K562 (cell line): ENCODE measurements around the gene BNC2. TPM values are rescaled to one million over a fixed set of nuclear protein-coding genes. Genes with fewer than 3 reads are reported as not detected.

Source experiments
- ATAC-seq: fragments of 200-7000 bp; cut with Tn5 transposase; 3 replicates; pipeline ENCODE4 v1.9.1; 2020; ENCODE audit warnings: moderate library complexity
- BruUV-seq: library from RNA; stranded (reverse); fragments of 400-500 nt; replicated peaks from 2 replicates; lab custom pipeline; 2021; lab: Mats Ljungman, UMichigan
- CTCF ChIA-PET: fragments of 300-600 bp; formaldehyde crosslinking; extraction: SDS; loops from one replicate; lab custom pipeline; 2021; ENCODE audit warnings: low intra/inter-chr PET ratio; lab: Yijun Ruan, JAX
- POLR2A ChIA-PET: fragments of 300-600, 350-650 bp; sonication (Branson Sonifier 250); formaldehyde crosslinking; extraction: SDS; loops from one replicate; lab custom pipeline; 2021; ENCODE audit warnings: antibody characterized with exemption, inconsistent platforms; lab: Yijun Ruan, JAX
- DNase-seq, 4 experiments: peaks; one replicate each; pipeline versions ENCODE4 v3.0.0 to v3.0.0-alpha.2; 2011 to 2018; ENCODE audit warnings: low spot score in 3 of 4, mixed read lengths in 3 of 4; ENCODE audit errors: extremely low read depth in 1 of 4
- FAIRE-seq: peaks from 2 replicates; lab custom pipeline; 2011; peaks lifted over from hg19 to GRCh38; lab: Jason Lieb, UNC
- H2AFZ ChIP-seq: 2 replicates; pipeline ENCODE4 v1.6.0; 2011; ENCODE audit warnings: low read depth, low read length, control low read depth, inconsistent platforms
- H3K27ac ChIP-seq: fragments of 200-600 bp; 3 replicates; pipeline ENCODE4 v1.8.0; 2011; ENCODE audit warnings: low read depth, mild to moderate bottlenecking, control low read depth, inconsistent platforms, low read length, moderate library complexity, mixed read lengths; ENCODE audit errors: extremely low read depth
- H3K27me3 ChIP-seq, 2 experiments: fragments of 300-600 bp in 1 of 2; 2 replicates in 1 of 2; 3 replicates in 1 of 2; pipeline versions ENCODE4 v1.6.0 to v1.8.0; 2011; ENCODE audit warnings: inconsistent platforms in 2 of 2, low read length in 2 of 2, mild to moderate bottlenecking in 1 of 2, mixed read lengths in 1 of 2, moderate library complexity in 1 of 2; ENCODE audit not compliant: control insufficient read depth in 2 of 2, insufficient read depth in 2 of 2
- H3K36me3 ChIP-seq: fragments of 300-600 bp; 3 replicates; pipeline ENCODE4 v1.8.0; 2011; ENCODE audit warnings: mild to moderate bottlenecking, low read length, inconsistent platforms; ENCODE audit not compliant: control insufficient read depth, insufficient read depth
- H3K4me1 ChIP-seq, 2 experiments: fragments of 200-600 bp in 1 of 2; replicated peaks in 1 of 2; 2 replicates in 1 of 2; 3 replicates in 1 of 2; pipeline versions ENCODE4 v1.5.1 to v1.8.0; 2011; ENCODE audit warnings: inconsistent platforms in 2 of 2, low read length in 2 of 2, mild to moderate bottlenecking in 1 of 2, mixed read lengths in 1 of 2, moderate library complexity in 1 of 2; ENCODE audit not compliant: control insufficient read depth in 2 of 2, insufficient read depth in 2 of 2
- H3K4me2 ChIP-seq: 2 replicates; pipeline ENCODE4 v1.6.1; 2011; ENCODE audit warnings: low read length, control low read depth, inconsistent platforms, mixed read lengths; ENCODE audit not compliant: insufficient read depth
- H3K4me3 ChIP-seq: fragments of 200-600 bp; sonication (generic), shearing (Covaris generic); 2 replicates; pipeline ENCODE4 v1.5.1; 2016; ENCODE audit warnings: control low read depth, inconsistent platforms
- H3K79me2 ChIP-seq: fragments of 200-600 bp; 3 replicates; pipeline ENCODE4 v1.8.0; 2011; ENCODE audit warnings: low read length, inconsistent platforms; ENCODE audit not compliant: control insufficient read depth, insufficient read depth
- H3K9ac ChIP-seq, 2 experiments: 2 replicates each; pipeline versions ENCODE4 v1.6.0 to v1.6.1; 2011; ENCODE audit warnings: low read depth in 2 of 2, low read length in 2 of 2, control low read depth in 1 of 2, inconsistent platforms in 1 of 2, mild to moderate bottlenecking in 1 of 2, mixed read lengths in 1 of 2; ENCODE audit not compliant: insufficient read depth in 1 of 2
- H3K9me1 ChIP-seq: one replicate; pipeline ENCODE4 v1.6.0; 2011; ENCODE audit warnings: inconsistent platforms, mild to moderate bottlenecking, low read length, moderate library complexity; ENCODE audit not compliant: control insufficient read depth, insufficient read depth
- H3K9me3 ChIP-seq: replicated peaks from 2 replicates; pipeline ENCODE4 v1.5.1; 2011; ENCODE audit warnings: low read depth, low read length, inconsistent platforms; ENCODE audit not compliant: control insufficient read depth, insufficient read depth
- H4K20me1 ChIP-seq: replicated peaks from 2 replicates; pipeline ENCODE4 v1.6.1; 2011; ENCODE audit warnings: low read length, inconsistent platforms, mixed read lengths; ENCODE audit not compliant: control insufficient read depth, insufficient read depth
- BACH1 ChIP-seq: fragments of 200-800 bp; sonication (Bioruptor generic); IDR thresholded peaks from 2 replicates; pipeline ENCODE4 v1.6.1; 2016; ENCODE audit warnings: missing genetic modification characterization, missing compliant biosample characterization
- CTBP1 ChIP-seq: fragments of 450-650 bp; IDR thresholded peaks from 2 replicates; pipeline ENCODE4 v1.6.1; 2016; ENCODE audit warnings: borderline replicate concordance
- FOXK2 ChIP-seq, 2 experiments: fragments of 450-650 bp; IDR thresholded peaks in 1 of 2; conservative IDR thresholded peaks in 1 of 2; 2 replicates each; pipeline ENCODE4 v1.6.1; 2016; ENCODE audit warnings: low read depth in 2 of 2, mild to moderate bottlenecking in 1 of 2
- HIVEP1 ChIP-seq: fragments of 250-450 bp; sonication (Bioruptor Pico); IDR thresholded peaks from 2 replicates; pipeline ENCODE4 v1.4.0; 2020; ENCODE audit warnings: mild to moderate bottlenecking
- KHSRP ChIP-seq: fragments of 450-650 bp; IDR thresholded peaks from 2 replicates; pipeline ENCODE4 v1.6.1; 2017
- PHF8 ChIP-seq: fragments of 200-600 bp; sonication (generic); IDR thresholded peaks from 2 replicates; pipeline ENCODE4 v1.6.1; 2012; ENCODE audit warnings: mixed run types, mild to moderate bottlenecking, inconsistent platforms, low read length, moderate library complexity, borderline replicate concordance
- POLR3G ChIP-seq: IDR thresholded peaks from 2 replicates; pipeline ENCODE4 v1.6.1; 2011; ENCODE audit not compliant: insufficient read length, insufficient replicate concordance; ENCODE audit errors: extremely low read depth
- TCF3 ChIP-seq: sonication (generic); formaldehyde crosslinking; IDR thresholded peaks from 2 replicates; pipeline ENCODE4 v1.4.0; 2020; ENCODE audit warnings: mild to moderate bottlenecking, missing genetic modification reagents
- ZNF197 ChIP-seq: fragments of 200-800 bp; sonication (Bioruptor generic); IDR thresholded peaks from 2 replicates; pipeline ENCODE4 v1.6.1; 2016; ENCODE audit warnings: low read depth, missing genetic modification characterization, missing compliant biosample characterization
- WGBS: fragments of 100-300 bp; shearing (Covaris generic); methylation state at CpG from one replicate; pipeline ENCODE4 v1.1.6; 2016; ENCODE audit warnings: low coverage, mixed read lengths; ENCODE audit not compliant: insufficient coverage; ENCODE audit errors: missing lambda C conversion rate; 5-methylcytosine and 5-hydroxymethylcytosine counted together
- in situ Hi-C: fragments of 300-500 bp; cut with MboI; formaldehyde crosslinking; loops from 4 replicates; pipeline ENCODE4 v1.15.0; 2018; ENCODE audit warnings: inconsistent platforms, mixed read lengths
- intact Hi-C: fragments of 100-400 bp; cut with micrococcal nuclease; formaldehyde crosslinking; loops from 2 replicates; pipeline ENCODE4 v1.14.2; 2022
- polyA plus RNA-seq, 8 experiments: library from polyadenylated mRNA; depleted of rRNA in 4 of 8; stranded (reverse) in 5 of 8; unstranded in 3 of 8; fragments of >200 nt; fragmentation: Nextera tagmentation in 2 of 8; fragmentation: Illumina TruSeq in 1 of 8; extraction: Ambion mirVana in 2 of 8; extraction: Trizol in 1 of 8; gene quantifications; 2 replicates each; pipeline versions ENCODE4 v1.2.1 to v1.2.3, GENCODE V29; 2011 to 2014; ENCODE audit warnings: inconsistent platforms in 1 of 8, missing spikeins in 1 of 8
- total RNA-seq, 7 experiments: library from RNA; depleted of rRNA in 6 of 7; stranded (reverse); fragments of >200 nt in 6 of 7; fragmentation: Illumina TruSeq in 2 of 7; extraction: Trizol in 2 of 7; gene quantifications; 2 replicates each; pipeline versions ENCODE4 v1.2.1 to v1.2.3, GENCODE V29; 2011 to 2021; ENCODE audit warnings: low replicate concordance in 1 of 7
- TF ChIP-seq, protein P1 (sequence below): fragments of 450-650 bp; IDR thresholded peaks from 2 replicates; pipeline ENCODE4 v1.6.1; 2018; ENCODE audit warnings: mild to moderate bottlenecking, low read depth; ENCODE audit not compliant: partially characterized antibody
- TF ChIP-seq, protein P2 (sequence below): fragments of 250-450 bp; sonication (Bioruptor Pico); IDR thresholded peaks from 2 replicates; pipeline ENCODE4 v1.4.0; 2020

Gene BNC2
- total and polyA plus RNA-seq, 9 of the 15 experiments (the other 6 are each of a cell fraction or from before 2014, with no cell fraction given) = not detected

DNA sequence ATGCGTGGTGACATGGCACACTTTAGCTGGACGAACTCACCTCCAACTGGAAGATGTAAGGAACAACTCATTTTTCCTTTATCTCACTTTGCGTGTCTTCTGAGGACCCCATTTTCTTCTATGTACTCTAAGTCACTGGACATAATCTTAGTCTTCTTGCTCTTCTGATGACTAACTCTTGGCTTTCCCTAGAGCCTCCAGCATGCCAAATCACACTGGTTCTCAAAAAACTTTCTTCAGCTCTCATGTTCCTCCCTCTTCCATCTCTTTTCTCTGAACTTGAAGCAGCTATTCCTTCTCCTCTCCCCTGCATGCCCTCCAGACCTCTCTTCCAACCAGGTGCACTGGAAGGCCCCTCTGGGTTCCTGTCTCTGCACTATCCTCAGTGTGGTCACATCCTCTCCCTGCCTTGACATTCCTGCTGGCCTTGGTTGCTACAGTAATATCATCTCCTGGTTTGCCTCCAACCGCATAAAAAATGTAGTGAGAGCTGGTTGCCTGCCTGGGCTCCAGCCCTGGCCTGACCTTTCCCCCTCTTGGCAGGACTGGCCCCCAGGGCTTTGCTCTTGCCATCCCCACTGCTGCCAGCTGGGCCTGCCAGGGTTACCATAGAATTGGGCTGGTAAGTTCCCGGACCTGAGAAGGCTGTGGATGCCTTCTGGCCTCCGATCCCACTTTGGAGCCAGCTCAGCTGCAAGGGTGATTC, 44.8 kb upstream of the BNC2 start:
- H3K36me3 ChIP-seq = no peaks in the 10 kb centered on the region
- in situ Hi-C loops = no loop called here
- no peak overlapping the region for H3K4me2 ChIP-seq
- no peaks in the 10 kb centered on the region for H4K20me1 ChIP-seq
- FAIRE-seq (no peak), DNase-seq (no peak), ATAC-seq (no peak)
- no peak overlapping the region for H3K9ac ChIP-seq
- no peaks in the 10 kb centered on the region for H3K79me2 ChIP-seq
- WGBS = 2% methylated on average over 4 of the region's 6 CpGs
- no peaks in the 10 kb centered on the region for H3K9me3 ChIP-seq
- H3K27me3 ChIP-seq = no peaks in the 10 kb centered on the region
- H3K27ac ChIP-seq = no peak overlapping the region
- POLR2A ChIA-PET = interaction anchor here (0.6 kb wide), 1 partner anchor 9 kb away, joined by 4 read pairs; no protein-coding TSS in a partner anchor
- no TSS peak for BruUV-seq
- H3K4me1 ChIP-seq = no peaks in the 10 kb centered on the region
- CTCF ChIA-PET = no interaction called here
- no peak overlapping the region for H3K4me3 ChIP-seq
- intact Hi-C loops = no loop called here
- TF ChIP-seq, protein P1, sequence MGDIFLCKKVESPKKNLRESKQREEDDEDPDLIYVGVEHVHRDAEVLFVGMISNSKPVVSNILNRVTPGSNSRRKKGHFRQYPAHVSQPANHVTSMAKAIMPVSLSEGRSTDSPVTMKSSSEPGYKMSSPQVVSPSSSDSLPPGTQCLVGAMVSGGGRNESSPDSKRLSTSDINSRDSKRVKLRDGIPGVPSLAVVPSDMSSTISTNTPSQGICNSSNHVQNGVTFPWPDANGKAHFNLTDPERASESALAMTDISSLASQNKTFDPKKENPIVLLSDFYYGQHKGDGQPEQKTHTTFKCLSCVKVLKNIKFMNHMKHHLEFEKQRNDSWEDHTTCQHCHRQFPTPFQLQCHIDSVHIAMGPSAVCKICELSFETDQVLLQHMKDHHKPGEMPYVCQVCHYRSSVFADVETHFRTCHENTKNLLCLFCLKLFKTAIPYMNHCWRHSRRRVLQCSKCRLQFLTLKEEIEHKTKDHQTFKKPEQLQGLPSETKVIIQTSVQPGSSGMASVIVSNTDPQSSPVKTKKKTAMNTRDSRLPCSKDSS = no peak
- TF ChIP-seq, all 486 proteins: peak for 0
- H3K9me1 ChIP-seq = no peaks in the 10 kb centered on the region
- H2AFZ ChIP-seq = no peak overlapping the region

DNA sequence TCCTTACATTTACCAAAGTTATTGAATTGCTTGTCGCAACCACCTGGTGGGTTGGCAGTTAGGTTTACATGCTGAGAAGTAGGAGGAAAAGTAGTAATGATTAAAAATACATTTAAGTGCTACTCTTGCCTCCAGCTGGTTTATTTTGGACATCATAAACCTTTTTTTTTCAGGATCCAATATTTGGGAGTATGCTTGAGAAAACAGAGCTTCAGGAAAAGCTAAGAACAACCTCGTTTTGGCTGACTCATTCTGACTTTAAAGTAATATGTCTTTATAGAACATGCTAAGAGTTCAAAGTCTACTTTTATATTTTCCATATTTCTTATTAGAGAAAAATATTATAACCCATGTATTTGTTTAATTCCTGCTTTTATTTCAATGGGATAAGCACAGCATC, 41.7 kb upstream of the BNC2 start:
- 11% methylated on average over 2 of the region's 2 CpGs for WGBS
- Histone ChIP-seq H3K4me2 (no peak overlapping the region), H4K20me1 (no peaks in the 10 kb centered on the region), H3K9me1 (no peaks in the 10 kb centered on the region), H3K9ac (no peak overlapping the region), H3K9me3 (no peaks in the 10 kb centered on the region), H3K27me3 (no peaks in the 10 kb centered on the region), H2AFZ (no peak overlapping the region), H3K4me3 (no peak overlapping the region), H3K36me3 (no peaks in the 10 kb centered on the region), H3K27ac (no peak overlapping the region), H3K79me2 (no peaks in the 10 kb centered on the region), H3K4me1 (no peaks in the 10 kb centered on the region)
- in situ Hi-C loops = no loop called here
- ChIA-PET CTCF (no interaction called here), POLR2A (no interaction called here)
- BruUV-seq = no TSS peak
- DNase-seq = no peak
- no peak for ATAC-seq
- intact Hi-C loops = no loop called here
- FAIRE-seq = no peak
- no peak for TF ChIP-seq PHF8
- no peak for TF ChIP-seq HIVEP1 (CRISPR knock-in tag)
- TF ChIP-seq, protein P2, sequence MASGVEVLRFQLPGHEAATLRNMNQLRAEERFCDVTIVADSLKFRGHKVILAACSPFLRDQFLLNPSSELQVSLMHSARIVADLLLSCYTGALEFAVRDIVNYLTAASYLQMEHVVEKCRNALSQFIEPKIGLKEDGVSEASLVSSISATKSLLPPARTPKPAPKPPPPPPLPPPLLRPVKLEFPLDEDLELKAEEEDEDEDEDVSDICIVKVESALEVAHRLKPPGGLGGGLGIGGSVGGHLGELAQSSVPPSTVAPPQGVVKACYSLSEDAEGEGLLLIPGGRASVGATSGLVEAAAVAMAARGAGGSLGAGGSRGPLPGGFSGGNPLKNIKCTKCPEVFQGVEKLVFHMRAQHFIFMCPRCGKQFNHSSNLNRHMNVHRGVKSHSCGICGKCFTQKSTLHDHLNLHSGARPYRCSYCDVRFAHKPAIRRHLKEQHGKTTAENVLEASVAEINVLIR = no peak
- no peak for TF ChIP-seq TCF3 (CRISPR knock-in tag)
- TF ChIP-seq FOXK2 (conservative IDR thresholded peaks at IDR 0.05 in 1 of 2, IDR thresholded peaks at IDR 0.05 in 1 of 2; ENCODE audit: low read depth in 2 of 2) = no peak
- no peak for TF ChIP-seq KHSRP
- no peak for TF ChIP-seq POLR3G
- TF ChIP-seq CTBP1 = no peak
- no peak for TF ChIP-seq ZNF197
- TF ChIP-seq BACH1 (tag) = no peak
